Central memory CD8-positive, alpha-beta T cell (primary cell): Measurements from ENCODE around the gene CORO7.

Experiments
- ATAC-seq: fragments of 150-1000 bp; cut with Tn5 transposase; replicated peaks from 2 replicates; pipeline ENCODE4 v1.10.0; 2022; ENCODE audit warnings: mild to moderate bottlenecking, moderate FRiP score, moderate number of reproducible peaks; ENCODE audit not compliant: poor library complexity, severe bottlenecking; ENCODE audit errors: extremely low read depth
- DNase-seq, 2 donors: peaks; one replicate each; pipeline ENCODE4 v3.0.0; 2021; ENCODE audit warnings: low spot score in 2 of 2
- H3K27ac Mint-ChIP-seq: one replicate; pipeline ENCODE4 v1.8.0; 2022; ENCODE audit warnings: low read depth, mild to moderate bottlenecking, moderate library complexity, mixed read lengths
- H3K27me3 Mint-ChIP-seq: one replicate; pipeline ENCODE4 v1.8.0; 2022; ENCODE audit warnings: mixed read lengths
- H3K36me3 Mint-ChIP-seq: one replicate; pipeline ENCODE4 v1.8.0; 2022; ENCODE audit warnings: mild to moderate bottlenecking, moderate library complexity, mixed read lengths; ENCODE audit not compliant: insufficient read depth
- H3K4me1 Mint-ChIP-seq: one replicate; pipeline ENCODE4 v1.8.0; 2022; ENCODE audit warnings: mixed read lengths
- H3K4me3 Mint-ChIP-seq: one replicate; pipeline ENCODE4 v1.8.0; 2022; ENCODE audit warnings: mild to moderate bottlenecking, moderate library complexity, mixed read lengths
- H3K9me3 Mint-ChIP-seq: one replicate; pipeline ENCODE4 v1.8.0; 2022; ENCODE audit warnings: mixed read lengths

Gene CORO7

GRCh38 chr16:4323845-4324488 lies 92.4 kb downstream of the CORO7 start:
- no peak overlapping the region for H3K27ac Mint-ChIP-seq
- no peak for DNase-seq
- ATAC-seq: no peak
- no peaks in the 10 kb centered on the region for H3K27me3 Mint-ChIP-seq
- H3K4me3 Mint-ChIP-seq: no peak overlapping the region
- H3K36me3 Mint-ChIP-seq: no peaks in the 10 kb centered on the region
- H3K4me1 Mint-ChIP-seq: peaks cover 8% of the 10 kb centered on the region
- no peaks in the 10 kb centered on the region for H3K9me3 Mint-ChIP-seq

DNA sequence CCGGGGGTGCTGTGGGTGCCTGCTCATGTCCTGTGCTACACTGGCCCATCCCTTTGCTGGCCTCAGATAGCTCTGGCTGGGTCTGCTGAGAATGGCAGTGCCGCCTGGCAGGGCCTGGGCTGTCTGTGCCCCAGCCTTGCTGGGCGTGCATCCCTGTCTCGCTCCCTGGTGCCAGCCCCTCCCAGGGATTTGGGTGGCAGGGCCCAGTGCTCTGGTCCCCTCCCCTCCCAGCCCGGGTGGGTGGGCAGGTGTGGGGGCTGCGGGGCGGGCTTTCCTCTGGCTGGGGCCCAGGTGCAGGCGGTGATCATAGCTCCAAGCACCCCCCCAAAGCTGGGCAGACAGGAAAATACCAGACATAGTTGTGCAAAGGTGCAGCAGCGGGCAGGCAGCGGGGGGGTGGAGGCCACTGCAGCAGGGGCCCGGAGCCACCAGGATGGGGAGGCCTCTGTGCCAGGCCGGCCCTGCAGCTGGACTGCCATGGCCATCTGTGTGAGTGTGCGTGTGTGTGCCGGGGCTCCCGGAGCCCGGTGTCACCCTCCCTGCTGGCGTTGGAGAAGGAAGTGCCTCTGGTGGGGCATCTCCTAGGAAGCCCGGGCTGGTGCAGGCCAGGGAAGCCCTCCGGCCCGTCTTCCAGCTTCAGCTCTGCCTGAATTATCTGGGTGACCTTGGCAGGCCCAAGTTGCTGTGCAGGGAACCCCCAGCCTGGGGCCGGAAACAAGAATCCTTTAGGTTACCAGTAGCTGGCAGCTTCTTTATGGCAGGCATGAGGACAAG lies 93.1 kb downstream of the CORO7 start:
- ATAC-seq (no peak), DNase-seq (no peak)
- H3K4me1 Mint-ChIP-seq: peaks cover 8% of the 10 kb centered on the region
- no peak overlapping the region for H3K4me3 Mint-ChIP-seq
- no peak overlapping the region for H3K27ac Mint-ChIP-seq
- no peaks in the 10 kb centered on the region for H3K36me3 Mint-ChIP-seq
- no peaks in the 10 kb centered on the region for H3K9me3 Mint-ChIP-seq
- H3K27me3 Mint-ChIP-seq: no peaks in the 10 kb centered on the region

DNA sequence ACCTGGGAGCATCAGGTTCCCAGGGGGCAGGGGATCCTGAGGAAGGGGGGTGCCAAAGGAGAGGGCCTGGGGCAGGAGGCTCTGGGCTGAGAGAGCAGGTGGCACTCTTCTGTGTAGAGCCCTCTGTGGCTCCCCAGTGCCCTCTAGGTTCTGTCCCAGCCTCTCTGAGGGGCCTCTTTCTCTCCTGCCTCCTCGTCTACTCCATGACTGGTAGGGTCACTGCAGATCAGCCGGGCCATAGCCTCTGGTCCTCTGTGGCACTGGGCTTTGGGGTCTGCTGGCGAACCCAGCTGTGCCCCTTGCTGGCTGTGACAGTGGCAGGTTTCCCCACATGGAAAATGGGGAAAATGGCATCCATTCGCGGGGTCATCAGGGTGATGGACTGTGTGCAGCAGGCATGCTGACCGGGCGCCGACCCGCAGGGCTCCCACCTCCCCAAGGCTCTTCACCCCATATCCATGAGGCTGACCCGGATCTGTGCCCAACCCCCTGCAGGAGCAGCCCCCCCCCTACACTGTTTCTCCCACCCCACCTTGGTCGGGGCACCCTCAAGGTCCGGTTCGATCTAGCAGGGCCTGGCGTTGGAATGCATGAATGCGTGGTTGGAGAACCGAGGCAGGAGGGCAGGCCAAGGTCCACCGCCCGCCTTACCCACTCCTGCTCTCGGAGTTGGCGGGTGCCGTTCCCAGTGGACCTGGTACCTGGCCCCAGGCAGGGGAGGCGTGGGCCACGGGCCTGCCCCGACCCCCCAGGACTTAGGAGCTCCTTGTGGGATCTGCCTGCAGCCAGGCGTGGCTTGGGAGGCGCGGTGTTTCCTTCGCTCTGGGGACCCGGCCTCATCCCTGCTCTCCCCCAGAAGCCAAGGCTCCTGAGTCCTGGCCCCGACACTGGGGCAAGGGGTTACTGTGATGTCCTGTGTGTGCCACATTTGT lies 94.0 kb downstream of the CORO7 start:
- Mint-ChIP-seq H3K36me3 (no peaks in the 10 kb centered on the region), H3K9me3 (no peaks in the 10 kb centered on the region), H3K4me1 (peaks cover 8% of the 10 kb centered on the region), H3K27ac (no peak overlapping the region), H3K27me3 (no peaks in the 10 kb centered on the region), H3K4me3 (no peak overlapping the region)
- ATAC-seq (no peak), DNase-seq (no peak)

GRCh38 chr16:4321286-4322120 lies 94.9 kb downstream of the CORO7 start:
- Mint-ChIP-seq H3K27me3 (no peaks in the 10 kb centered on the region), H3K36me3 (no peaks in the 10 kb centered on the region), H3K9me3 (no peaks in the 10 kb centered on the region), H3K27ac (no peak overlapping the region), H3K4me1 (peaks cover 8% of the 10 kb centered on the region), H3K4me3 (no peak overlapping the region)
- DNase-seq (no peak), ATAC-seq (no peak)

- Mint-ChIP-seq H3K27ac (no peak overlapping the region), H3K4me3 (no peak overlapping the region), H3K4me1 (peaks cover 8% of the 10 kb centered on the region), H3K27me3 (no peaks in the 10 kb centered on the region), H3K36me3 (no peaks in the 10 kb centered on the region), H3K9me3 (no peaks in the 10 kb centered on the region)
- DNase-seq (no peak), ATAC-seq (no peak)
These were observed 95.7 kb downstream of the CORO7 start for GRCh38 chr16:4320571-4321137.

GRCh38 chr16:4319454-4320421 lies 96.7 kb downstream of the CORO7 start:
- Mint-ChIP-seq H3K4me3 (peak overlapping the region; percentile 4), H3K27ac (no peak overlapping the region), H3K4me1 (peaks cover 10% of the 10 kb centered on the region), H3K27me3 (peaks cover 4% of the 10 kb centered on the region), H3K9me3 (no peaks in the 10 kb centered on the region), H3K36me3 (no peaks in the 10 kb centered on the region)
- peak; percentile 67 for ATAC-seq
- peak; percentile 39 to 50 for DNase-seq

- no peak overlapping the region for H3K27ac Mint-ChIP-seq
- DNase-seq: no peak
- no peak for ATAC-seq
- peaks cover 11% of the 10 kb centered on the region for H3K27me3 Mint-ChIP-seq
- no peaks in the 10 kb centered on the region for H3K9me3 Mint-ChIP-seq
- H3K36me3 Mint-ChIP-seq: peaks cover 2% of the 10 kb centered on the region
- H3K4me3 Mint-ChIP-seq: peak overlapping the region; percentile 4
- H3K4me1 Mint-ChIP-seq: peaks cover 18% of the 10 kb centered on the region
These were observed 97.4 kb downstream of the CORO7 start for GRCh38 chr16:4318967-4319366.

DNA sequence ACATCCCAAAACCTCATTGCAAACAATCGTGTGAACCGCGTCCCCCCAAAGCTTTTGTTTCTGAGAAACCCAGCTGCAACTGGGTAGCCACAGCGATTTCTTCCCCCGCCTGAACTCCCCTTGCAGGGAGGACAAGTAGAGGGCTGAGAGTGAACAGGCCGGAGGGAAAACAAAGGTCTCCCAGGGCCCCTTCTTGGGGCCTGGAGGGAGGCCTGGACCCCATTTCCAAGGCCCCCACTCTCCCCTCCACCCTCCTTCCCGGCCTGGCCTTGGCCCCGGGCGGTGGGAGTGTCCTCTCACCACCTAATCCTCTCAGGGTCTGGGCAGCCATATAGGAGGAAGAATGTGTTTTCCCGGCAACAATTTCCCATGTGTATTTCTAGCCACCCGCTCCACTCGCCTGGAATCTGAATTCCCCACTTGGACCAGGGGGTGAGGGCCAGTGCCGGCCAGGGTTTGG lies 97.9 kb downstream of the CORO7 start:
- Mint-ChIP-seq H3K4me1 (peaks cover 19% of the 10 kb centered on the region), H3K4me3 (no peak overlapping the region), H3K27me3 (peaks cover 15% of the 10 kb centered on the region), H3K27ac (no peak overlapping the region), H3K9me3 (no peaks in the 10 kb centered on the region), H3K36me3 (peaks cover 2% of the 10 kb centered on the region)
- DNase-seq (no peak), ATAC-seq (no peak)

DNA sequence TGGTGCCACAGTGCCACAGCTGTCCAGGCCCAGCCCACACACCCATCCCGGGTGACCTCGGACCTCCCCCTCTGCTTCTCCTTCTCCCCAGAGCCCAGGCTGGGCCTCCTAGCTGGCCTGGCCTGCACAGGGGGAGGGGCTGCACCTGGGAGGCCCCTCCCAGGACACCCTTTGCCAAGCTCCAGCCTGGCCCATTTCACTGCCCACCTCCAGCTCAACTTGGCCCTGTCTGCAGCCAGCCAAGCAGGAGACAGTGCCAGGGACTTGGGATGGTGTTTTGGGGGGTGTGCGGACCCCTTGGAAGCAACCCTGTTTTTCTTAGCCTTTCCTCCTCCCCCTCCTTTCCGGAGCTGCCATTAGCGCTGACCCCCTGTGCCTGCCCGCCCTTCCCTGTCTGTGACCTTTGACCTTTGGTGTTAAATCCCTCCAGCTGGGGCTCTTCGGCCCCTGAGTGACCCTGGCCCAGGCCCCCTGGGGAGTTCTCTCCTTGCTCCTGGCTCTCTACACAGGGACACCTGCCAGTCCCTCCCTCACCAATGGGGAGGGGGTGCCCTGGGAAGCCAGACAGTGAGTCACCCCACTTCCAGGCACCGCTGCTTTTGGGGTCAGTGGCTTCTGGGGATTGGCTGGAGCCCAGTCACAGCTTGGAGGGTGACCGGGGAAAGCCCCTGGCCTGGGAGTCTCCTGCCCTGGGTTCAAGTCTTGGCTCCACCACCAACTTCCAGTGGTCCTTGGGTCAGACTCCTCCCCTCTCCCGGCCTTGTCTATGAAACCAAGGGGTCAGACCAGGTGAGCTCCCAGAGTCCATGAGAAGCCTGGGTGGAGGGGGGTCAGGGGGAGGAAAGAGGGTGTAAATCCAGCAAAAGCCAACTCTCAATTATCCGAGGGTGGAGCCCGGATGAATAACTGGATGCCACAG lies 98.6 kb downstream of the CORO7 start:
- Mint-ChIP-seq H3K27ac (no peak overlapping the region), H3K27me3 (peaks cover 15% of the 10 kb centered on the region)

GRCh38 chr16:4316864-4317531 lies 99.4 kb downstream of the CORO7 start:
- no peak for ATAC-seq
- Mint-ChIP-seq H3K27ac (no peak overlapping the region), H3K9me3 (no peaks in the 10 kb centered on the region), H3K4me3 (peak overlapping the region; percentile 54), H3K4me1 (peaks cover 19% of the 10 kb centered on the region), H3K27me3 (peaks cover 15% of the 10 kb centered on the region), H3K36me3 (peaks cover 2% of the 10 kb centered on the region)
- no peak for DNase-seq

More for the DNA sequence above, 98.6 kb downstream of the CORO7 start:
- ATAC-seq (no peak), DNase-seq (no peak)
- H3K4me1 Mint-ChIP-seq: peaks cover 19% of the 10 kb centered on the region
- peak overlapping the region; percentile 54 for H3K4me3 Mint-ChIP-seq
- peaks cover 2% of the 10 kb centered on the region for H3K36me3 Mint-ChIP-seq
- no peaks in the 10 kb centered on the region for H3K9me3 Mint-ChIP-seq
